ENCODE measurements around the gene REEP2. TPM values are rescaled to one million over a fixed set of nuclear protein-coding genes. Genes with fewer than 3 reads are reported as not detected.

REEP2 gene
- total RNA-seq, 2 experiments from 2014 or later, result 3.9 to 5.1 TPM

- H3K4me1 ChIP-seq (ENCODE audit: insufficient read depth, low read length, poor library complexity, severe bottlenecking), result peaks cover 26% of the 10 kb centered on the region
- no peak overlapping the region for H3K27ac ChIP-seq (ENCODE audit: low read depth, low read length, poor library complexity, severe bottlenecking)
- ChIA-PET CTCF (ENCODE audit: unreplicated experiment) (no interaction called here), POLR2A (interaction anchor here (1.1 kb wide), 1 partner anchor 20 kb away, joined by 3 read pairs; no protein-coding TSS in a partner anchor)
- H3K4me2 ChIP-seq (ENCODE audit: low read length), result no peak overlapping the region
- DNase-seq (ENCODE audit: low spot score), result no peak
- H4K20me1 ChIP-seq (ENCODE audit: insufficient read depth, low read length), result no peaks in the 10 kb centered on the region
- no peaks in the 10 kb centered on the region for H3K9me3 ChIP-seq (ENCODE audit: low read length)
- H3K4me3 ChIP-seq (ENCODE audit: low read depth, low read length, poor library complexity, severe bottlenecking), result no peak overlapping the region
- BruUV-seq (replicated peaks), result no TSS peak
- intact Hi-C loops (cut with micrococcal nuclease; ENCODE audit: unreplicated experiment), result no loop called here
- H3K79me2 ChIP-seq (ENCODE audit: insufficient read depth, low read depth, low read length), result no peaks in the 10 kb centered on the region
- no peak overlapping the region for H2AFZ ChIP-seq (ENCODE audit: low read length)
- TF ChIP-seq CTCF (conservative IDR thresholded peaks at IDR 0.05; ENCODE audit: low read length) (no peak), EZH2phosphoT487 (IDR thresholded peaks at IDR 0.05; ENCODE audit: borderline replicate concordance, low read depth, low read length) (no peak)
- H3K9me2 ChIP-seq (ENCODE audit: insufficient read depth, low read length), result no peaks in the 10 kb centered on the region
- H3K36me3 ChIP-seq (ENCODE audit: insufficient read depth, low read length), result no peaks in the 10 kb centered on the region
Measured at GRCh38 chr5:138495351-138495750, 56.5 kb downstream of the REEP2 start.

Small RNA genes lying within 50 kb of the gene (small RNA-seq; reads per million reads assigned to genes)
- not detected for gene AC113403.1

Other genes starting within 250 kb of the REEP2 start
- 31.8 and 46.7 TPM in 2 replicates for gene CDC23, start 225.7 kb upstream of the REEP2 start, total RNA-seq (2014; rRNA removed; shearing (Covaris generic))
- gene CDC23, start 225.7 kb upstream of the REEP2 start, total RNA-seq (2022), result 36.7 and 45.0 TPM in 2 replicates
- 0.08 TPM in 1 of 2 replicates, not detected in the other for gene GFRA3, start 164.4 kb upstream of the REEP2 start, total RNA-seq (2014; rRNA removed; shearing (Covaris generic))
- not detected in 2 replicates for gene GFRA3, start 164.4 kb upstream of the REEP2 start, total RNA-seq (2022)
- 19.2 and 21.8 TPM in 2 replicates for gene CDC25C, start 107.3 kb upstream of the REEP2 start, total RNA-seq (2014; rRNA removed; shearing (Covaris generic))
- 21.1 and 26.9 TPM in 2 replicates for gene CDC25C, start 107.3 kb upstream of the REEP2 start, total RNA-seq (2022)
- 38.4 and 42.3 TPM in 2 replicates for gene FAM53C, start 100.8 kb upstream of the REEP2 start, total RNA-seq (2014; rRNA removed; shearing (Covaris generic))
- gene FAM53C, start 100.8 kb upstream of the REEP2 start, total RNA-seq (2022), result 46.5 and 47.8 TPM in 2 replicates
- 51.1 and 57.1 TPM in 2 replicates for gene KDM3B, start 86.4 kb upstream of the REEP2 start, total RNA-seq (2014; rRNA removed; shearing (Covaris generic))
- 63.6 and 64.8 TPM in 2 replicates for gene KDM3B, start 86.4 kb upstream of the REEP2 start, total RNA-seq (2022)
- 0.10 and 0.13 TPM in 2 replicates for gene EGR1, start 26.4 kb downstream of the REEP2 start, total RNA-seq (2014; rRNA removed; shearing (Covaris generic))
- gene EGR1, start 26.4 kb downstream of the REEP2 start, total RNA-seq (2022), result 0.79 and 1.1 TPM in 2 replicates
- 66.7 and 76.0 TPM in 2 replicates for gene ETF1, start 104.2 kb downstream of the REEP2 start, total RNA-seq (2014; rRNA removed; shearing (Covaris generic))
- 116 and 123 TPM in 2 replicates for gene ETF1, start 104.2 kb downstream of the REEP2 start, total RNA-seq (2022)
- gene HSPA9, start 136.3 kb downstream of the REEP2 start, total RNA-seq (2014; rRNA removed; shearing (Covaris generic)), result 290 and 326 TPM in 2 replicates
- gene HSPA9, start 136.3 kb downstream of the REEP2 start, total RNA-seq (2022), result 314 and 362 TPM in 2 replicates

Data from OCI-LY7 (cell line).